Endometrial microvascular endothelial cells (primary cell): Measurements from ENCODE around the gene SMIM35. TPM values are rescaled to one million over a fixed set of nuclear protein-coding genes. Genes with fewer than 3 reads are reported as not detected.
"Not testable (repeated sequence)": the region's sequence is repeated elsewhere in the genome, so short reads cannot be mapped to it uniquely, and the experiment has no call there.

Experiments
- in situ Hi-C: cut with HindIII; loops from 2 replicates; pipeline ENCODE4 v1.10.0; 2017; ENCODE audit warnings: low sequenced_read_pairs, low pct_unique_long_range_greater_than_20kb; ENCODE audit errors: inconsistent ontology term
- total RNA-seq: library from RNA; depleted of rRNA; stranded (reverse); fragments of >200 nt; gene quantifications from one replicate; pipeline ENCODE4 v1.2.3, GENCODE V29; 2015; ENCODE audit errors: inconsistent ontology term

Gene SMIM35
- total RNA-seq, 1 donor from 2014 or later = not detected

DNA sequence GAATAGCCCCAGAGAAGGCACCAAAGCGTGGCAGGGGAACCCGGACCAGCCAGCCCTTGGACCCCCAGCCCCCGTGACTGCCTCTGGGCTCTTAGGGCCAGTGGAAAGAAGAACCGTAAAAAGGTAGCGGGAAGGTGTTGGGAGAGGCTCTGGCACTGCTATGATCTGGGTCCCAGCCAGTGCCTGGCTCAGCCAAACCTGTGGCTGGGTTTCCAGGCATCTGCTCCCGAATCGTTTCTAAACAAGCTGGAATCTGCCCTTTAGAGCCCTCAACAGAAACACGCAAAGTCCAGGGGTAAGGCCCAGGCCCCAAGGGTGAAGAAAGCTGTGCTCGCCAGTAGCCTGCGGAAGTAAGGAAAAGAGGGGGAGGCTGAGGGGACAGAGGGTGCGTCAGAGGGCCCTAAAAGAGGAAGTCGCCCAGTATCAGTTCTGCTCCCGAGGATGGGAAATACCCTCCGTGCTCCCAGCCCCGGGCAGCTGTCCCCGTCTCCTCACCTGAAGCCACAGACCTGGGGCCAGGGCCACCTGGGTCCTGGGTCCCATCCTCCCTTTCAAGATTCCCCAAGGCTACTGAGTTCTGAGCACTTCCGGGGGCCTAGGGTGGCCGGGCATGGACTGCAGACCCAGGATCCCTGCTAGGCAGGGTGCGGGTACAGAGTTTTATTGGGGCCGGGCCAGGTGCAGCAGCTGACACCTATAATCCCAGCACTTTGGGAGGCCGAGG, 75.9 kb downstream of the SMIM35 start:
- in situ Hi-C loops = no loop called here

DNA sequence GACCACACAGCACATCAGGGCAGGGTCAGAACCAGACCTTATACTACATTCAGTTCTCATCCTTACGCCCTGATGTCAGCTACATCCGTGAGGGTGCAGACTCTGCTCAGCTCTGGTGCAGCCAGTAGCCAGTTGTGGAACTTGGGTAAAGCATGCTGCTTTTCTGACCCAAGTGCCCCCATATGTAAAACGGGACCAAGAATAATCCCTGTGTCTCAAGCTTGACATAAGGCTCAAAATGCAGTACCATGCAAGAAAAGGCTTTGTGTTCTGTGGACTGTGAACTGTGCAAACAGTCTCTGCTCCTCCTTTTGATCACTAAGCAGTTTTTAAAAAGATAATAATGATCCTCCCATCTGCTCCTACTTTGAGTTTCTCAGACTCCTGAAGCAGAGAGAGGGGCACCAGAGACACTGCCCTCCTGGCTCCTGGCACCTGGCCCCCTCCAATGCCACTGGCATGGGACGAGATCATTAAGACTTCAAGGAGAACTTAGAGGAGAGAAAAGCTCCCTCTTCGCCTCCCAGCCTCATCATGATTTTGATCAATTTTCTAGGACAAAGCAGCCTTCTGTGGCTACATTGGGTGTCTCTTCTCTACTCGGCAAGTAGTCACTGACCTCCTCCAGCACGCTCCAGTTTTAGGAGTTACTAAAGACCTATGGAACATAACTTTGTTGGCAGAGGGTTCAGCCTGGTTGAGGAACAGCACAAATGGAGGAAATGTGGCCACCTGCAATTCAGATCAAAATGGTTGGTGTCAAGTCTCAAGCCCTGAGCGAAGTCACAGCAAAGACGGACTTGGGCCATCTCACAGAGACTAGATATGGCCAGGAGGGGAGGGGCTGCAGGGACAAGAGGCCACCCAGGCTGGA, 76.7 kb downstream of the SMIM35 start:
- in situ Hi-C loops = no loop called here

DNA sequence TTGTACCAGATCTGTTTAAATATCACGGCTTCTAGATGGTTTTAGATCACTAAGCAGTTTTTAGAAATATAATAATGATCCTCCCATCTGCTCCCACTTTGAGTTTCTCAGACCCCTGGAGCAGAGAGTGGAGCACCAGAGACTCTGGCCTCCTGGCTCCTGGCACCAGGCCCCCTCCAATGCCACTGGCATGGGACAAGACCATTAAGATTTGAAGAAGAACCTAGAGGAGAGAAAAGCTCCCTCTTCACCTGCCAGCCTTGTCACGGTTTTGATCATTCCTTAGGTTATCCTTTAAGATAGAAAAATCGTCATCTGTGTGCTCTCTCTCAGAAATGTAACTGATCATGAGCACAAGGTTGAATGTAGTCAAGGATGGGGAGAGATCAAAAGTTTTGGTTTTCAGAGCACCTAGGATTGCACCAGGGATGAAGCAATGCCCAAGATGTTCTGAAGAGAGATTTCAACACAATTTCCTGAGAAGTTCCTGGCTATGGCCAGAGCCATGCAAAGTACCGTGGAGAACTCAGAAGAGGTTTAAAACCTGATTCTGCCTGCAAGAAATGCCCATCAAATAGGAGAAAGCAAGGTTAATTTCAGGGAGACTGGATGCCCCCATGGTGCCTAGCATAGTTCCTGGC, 78.4 kb downstream of the SMIM35 start:
- in situ Hi-C loops = no loop called here

DNA sequence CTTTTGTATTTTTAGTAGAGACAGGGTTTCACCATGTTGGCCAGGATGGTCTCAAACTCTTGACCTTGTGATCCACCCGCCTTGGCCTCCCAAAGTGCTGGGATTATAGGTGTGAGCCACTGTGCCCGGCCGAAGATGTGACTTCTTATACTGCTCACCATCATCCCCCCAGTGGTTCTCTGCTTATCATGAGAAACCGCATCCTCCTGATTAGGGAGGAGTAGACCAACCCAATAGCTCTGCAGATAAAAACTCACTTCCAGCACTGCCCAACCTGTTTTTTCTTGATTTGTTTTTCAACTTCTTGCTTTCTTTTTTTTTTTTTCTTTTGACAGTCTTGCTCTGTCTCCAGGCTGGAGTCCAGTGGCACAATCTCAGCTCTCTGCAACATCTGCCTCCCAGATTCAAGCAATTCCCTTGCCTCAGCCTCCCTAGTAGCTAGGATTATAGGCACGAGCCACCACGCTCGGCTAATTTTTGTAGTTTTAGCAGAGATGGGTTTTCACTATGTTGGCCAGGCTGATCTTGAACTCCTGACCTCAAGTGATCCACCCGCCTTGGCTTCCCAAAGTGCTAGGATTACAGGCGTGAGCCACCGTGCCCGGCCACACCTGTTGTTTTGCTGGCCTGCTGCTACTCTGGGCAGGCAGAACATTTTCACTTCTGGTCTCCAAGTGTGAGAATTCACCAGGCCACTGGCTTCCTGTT, 79.0 kb downstream of the SMIM35 start:
- in situ Hi-C loops = not testable (repeated sequence)

DNA sequence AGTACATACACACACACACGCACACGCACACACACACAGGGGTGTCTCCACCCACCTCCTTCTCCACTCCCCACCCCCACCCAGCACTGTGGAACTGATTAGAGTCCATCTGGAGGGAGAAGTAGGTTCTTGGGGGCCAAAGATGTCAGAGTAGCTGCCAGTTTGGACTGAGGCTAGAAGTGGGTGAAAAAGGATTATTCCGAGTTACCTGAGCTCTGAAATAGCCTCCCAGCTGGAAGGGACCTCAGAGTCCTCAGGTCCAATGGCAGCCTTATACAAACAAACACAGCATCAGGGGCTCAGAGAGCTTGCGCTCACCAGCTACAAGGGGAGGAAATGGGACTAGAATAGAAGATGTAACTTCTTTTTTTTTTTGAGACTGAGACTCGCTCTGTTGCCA, 79.7 kb downstream of the SMIM35 start:
- in situ Hi-C loops = no loop called here

DNA sequence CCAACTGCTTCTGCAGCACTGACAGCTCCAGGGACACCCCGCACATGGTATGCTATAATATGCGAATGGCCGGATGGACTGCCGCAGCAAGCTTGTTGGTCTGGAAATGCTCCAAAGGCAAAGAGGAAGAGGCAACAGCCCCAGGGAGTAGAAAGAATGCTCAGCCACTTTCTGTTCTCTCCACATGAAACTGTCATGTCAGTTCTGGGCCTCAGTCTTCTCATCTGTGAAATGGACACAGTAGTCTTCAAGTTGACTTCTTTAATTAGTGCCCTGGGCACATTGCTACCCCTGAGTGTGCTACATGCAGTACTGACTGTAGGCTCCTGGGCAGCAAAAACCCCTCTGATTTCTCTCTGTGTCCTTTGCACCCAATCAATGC, 80.6 kb downstream of the SMIM35 start:
- in situ Hi-C loops = no loop called here

DNA sequence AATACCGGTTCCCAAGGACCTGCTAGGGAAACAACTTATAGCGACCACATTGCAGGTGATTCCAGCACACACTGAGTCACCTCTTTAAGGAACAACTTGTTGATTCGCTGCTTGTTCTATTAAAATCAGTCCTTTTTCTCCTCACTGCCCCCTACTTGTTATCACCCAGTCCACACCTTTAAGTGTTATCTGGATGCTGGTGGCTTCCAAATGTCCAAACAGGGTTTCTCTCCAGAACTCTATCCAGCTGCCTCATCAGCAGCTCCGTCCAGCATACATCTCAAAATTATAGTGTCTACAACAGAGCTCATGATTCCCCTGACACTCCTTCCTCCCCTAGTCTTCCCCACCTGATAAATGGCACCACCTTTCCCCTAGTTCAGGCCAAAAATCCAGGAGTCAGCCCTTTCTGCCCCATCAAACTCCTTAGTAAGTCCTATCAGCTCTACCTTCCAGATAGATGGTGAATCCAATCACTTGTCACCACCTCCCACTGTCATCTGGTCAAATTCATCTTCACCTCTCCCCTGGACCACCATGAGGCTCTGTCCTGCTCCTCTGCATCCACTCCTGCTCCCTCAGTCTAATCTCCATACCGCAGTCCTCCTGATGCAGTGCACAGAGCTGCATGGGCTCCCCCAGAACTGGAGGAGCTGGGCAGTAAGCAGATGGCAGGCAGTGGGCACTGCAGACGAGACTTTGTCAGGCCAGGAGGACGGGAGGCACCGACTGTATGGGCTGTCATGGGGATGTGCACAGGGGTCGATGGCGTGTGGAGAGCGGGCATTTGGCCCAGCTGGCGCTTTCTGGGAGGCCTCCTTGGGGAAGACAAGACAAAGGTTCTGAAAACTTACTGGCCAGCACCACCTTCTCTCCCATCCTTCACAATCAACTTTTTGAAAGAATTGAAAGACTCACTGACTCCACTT, 81.3 kb downstream of the SMIM35 start:
- in situ Hi-C loops = no loop called here

DNA sequence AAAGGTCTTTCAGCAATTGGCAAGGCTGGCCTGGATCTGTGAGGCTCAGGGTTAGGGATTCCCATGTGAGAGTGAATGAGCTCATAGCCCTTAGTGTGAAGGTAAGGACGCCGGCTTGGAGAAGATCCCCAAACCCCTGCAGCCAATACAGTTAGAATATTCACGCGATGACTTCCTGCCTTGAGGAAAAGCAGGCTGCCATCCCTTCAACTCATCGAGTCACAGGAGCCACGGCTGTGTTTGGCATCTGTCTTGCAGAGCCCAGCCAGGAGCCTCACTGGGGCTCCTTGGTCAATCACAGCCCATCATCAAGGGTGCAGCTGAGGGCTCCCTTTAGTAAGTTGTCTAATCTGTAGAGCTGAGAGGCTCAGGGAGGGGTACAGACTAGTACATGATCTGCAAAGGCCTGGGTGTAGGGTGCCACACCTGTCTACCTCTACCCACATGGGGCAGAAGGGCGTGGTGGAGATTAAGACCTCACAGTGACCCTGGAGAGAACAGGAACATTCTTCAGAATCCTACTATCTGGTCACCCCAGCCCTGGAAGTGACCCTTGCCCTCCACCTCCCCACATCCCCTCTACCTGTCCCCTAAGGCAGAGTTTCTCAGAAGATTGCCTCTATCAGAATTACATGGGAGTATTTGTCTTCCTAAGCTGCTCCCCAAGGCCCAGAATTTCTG, 82.1 kb downstream of the SMIM35 start:
- in situ Hi-C loops = no loop called here

DNA sequence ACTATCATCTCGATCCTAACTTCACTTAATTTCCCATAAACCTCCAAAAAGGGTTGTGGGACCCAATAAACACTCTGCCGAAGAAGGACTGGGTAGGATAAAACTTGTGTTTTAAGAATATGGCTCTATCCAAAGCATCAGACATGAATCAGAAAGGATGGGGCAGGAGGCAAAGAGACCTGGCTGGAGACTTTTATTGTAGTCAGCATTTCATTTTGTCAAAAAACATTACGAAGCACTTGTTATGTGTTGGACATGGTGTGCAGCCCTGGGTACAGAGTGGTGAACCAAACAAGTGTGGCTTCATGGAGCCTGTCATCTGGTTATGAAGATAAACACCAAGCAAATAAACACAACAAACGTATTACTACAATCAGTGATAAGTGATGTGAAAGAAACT, 83.3 kb downstream of the SMIM35 start:
- in situ Hi-C loops = no loop called here

DNA sequence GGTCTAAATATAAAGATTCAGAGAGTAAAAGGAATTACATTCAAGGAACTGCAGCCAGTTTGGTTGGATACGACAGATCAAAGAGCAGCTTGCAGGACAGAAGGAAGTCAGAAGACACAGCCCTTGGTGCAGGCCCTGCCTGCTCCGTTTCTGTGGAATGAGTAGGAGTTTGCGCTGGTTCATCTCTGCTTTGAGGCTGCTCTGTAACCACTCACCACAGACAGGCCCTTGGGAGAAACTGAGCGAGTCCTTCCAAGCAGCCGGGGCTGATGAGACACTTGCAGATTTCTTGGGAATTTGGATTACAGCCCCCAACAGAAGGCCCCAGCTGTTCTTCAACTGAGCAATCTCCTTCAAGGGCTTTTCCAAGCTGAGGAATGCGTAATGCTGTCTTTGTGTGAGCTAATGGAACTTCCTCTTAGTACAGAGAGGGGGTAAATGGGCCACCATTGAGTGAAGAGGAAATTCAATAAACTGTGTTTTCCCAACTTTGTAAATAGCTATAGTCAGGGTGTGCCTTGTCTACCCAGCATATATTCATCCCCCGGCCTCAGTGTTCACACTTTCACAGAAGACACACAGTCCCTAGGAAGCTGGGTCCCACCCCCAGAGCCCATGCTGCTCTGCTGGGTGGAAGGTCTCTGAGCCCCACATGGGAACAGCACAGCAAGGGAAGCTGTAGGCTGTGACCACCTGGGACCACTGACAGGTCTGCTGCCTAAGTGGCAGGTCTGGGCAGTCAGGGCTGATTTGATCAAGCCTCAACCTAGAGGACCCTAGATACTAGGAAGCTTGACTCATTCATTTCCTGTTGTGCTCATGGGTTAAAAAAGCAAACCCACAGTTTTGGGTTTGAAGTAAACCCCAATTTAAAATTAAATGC, 84.0 kb downstream of the SMIM35 start:
- in situ Hi-C loops = no loop called here

DNA sequence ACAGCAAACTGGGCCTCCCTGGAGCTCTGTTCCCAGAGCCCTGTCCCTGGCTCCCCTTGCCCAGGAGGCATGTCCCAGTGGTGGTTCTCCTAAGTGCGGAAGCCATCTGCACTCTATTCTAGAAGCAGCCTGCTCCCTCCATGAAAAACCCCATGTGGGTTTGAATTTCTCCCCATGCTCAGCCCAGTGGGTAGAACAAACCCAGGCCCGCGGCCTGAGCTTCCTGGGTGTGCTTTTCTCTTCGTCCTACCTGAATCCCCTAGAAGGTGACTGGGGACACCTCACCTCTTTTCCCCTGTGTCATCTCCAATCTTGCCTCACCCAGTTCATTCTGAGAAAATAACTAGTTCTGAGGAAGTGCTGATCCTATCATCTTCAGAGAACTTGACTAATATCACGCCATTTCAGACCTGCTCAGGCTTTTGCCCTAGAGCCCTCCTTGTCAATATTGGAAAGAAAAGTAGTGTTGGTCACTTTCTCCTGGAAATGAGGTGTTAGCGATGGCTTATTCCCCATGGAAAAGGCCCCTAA, 84.7 kb downstream of the SMIM35 start:
- in situ Hi-C loops = no loop called here

DNA sequence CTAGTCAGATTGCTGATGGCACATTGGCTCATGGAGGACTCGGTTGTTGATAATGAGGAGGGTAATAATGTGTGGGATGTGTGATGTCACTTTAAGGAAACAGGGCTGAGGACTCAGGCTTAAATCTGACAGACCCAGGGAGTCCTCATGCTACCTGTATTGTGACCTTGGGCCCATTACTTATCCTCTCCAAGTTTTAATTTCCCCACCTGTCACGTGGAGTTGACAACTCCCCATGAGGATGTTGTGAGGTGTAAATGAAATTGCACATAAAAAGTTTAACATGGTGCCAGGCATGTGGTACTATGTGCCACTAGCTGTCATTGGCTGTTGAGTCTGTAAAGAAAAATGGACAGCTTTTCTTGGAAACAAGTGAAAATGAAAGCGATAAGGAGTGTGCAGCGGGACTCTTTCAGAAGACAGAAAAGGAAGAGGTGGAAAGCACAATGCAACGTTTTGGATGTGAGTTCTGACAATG, 85.2 kb downstream of the SMIM35 start:
- in situ Hi-C loops = no loop called here

DNA sequence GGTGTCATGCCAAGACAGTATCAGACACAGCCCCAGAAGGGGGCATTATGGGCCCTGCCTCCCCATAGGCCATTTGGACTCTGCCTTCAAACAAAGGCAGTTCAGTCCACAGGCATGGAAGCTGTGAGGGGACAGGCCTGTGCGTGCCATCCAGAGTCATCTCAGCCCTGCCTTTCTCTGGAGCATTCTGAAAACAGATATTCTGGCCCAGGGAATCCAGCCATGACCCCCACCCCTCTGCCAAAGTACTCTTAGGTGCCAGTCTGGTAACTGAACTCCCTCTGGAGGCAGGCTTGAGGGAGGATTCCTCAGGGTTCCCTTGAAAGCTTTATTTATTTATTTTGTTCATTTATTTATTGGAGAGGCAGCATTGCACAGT, 85.9 kb downstream of the SMIM35 start:
- in situ Hi-C loops = no loop called here

DNA sequence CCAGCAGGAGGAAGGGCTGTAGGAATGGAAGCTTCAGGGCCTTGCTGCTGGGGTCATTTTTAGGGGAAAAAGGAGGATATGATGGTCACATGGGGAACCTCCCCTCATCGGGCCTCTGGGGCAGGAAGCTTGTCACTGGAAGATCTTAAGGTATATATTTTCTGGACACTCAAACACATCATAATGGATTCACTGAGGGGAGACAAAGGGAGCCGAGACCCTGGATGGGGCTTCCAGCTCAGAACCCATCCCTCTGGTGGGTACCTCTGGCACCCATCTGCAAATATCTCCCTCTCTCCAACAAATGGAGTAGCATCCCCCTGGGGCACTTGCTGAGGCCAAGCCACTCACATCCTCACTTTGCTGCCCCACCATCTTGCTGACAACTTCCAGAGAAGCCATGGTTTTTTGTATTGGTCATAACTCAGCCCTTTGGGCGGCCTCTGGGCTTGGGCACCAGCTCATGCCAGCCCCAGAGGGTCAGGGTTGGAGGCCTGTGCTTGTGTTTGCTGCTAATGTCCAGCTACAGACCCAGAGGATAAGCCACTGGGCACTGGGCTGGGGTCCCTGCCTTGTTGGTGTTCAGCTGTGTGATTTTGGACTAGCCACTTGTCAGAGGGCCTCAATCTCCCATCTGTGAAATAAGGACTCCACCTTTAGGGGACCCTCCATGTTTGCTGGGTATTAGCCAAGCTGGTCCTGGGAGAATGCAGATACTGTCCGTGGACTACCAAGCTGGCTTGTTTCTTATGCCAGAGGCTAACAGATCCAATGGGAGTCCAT, 86.5 kb downstream of the SMIM35 start:
- in situ Hi-C loops = no loop called here

DNA sequence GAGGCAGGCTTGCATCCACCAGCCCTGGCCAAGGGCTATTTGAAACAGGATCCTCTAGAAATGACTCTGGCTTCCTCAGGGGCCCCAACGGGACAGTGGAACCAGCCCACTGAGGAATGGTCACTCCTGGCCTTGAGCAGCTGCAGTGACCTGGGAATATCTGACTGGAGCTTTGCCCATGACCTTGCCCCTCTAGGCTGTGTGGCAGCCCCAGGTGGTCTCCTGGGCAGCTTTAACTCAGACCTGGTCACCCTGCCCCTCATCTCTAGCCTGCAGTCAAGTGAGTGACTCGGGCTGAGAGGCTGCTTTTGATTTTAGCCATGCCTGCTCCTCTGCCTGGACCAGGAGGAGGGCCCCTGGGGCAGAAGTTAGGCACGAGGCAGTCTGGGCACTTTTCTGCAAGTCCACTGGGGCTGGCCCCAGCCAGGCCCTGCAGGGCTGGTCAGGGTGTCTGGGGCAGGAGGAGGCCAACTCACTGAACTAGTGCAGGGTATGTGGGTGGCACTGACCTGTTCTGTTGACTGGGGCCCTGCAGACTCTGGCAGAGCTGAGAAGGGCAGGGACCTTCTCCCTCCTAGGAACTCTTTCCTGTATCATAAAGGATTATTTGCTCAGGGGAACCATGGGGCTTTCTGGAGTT, 87.3 kb downstream of the SMIM35 start:
- in situ Hi-C loops = no loop called here
